Measurements from ENCODE around the gene RPS27L.

- TF ChIP-seq, protein P1, sequence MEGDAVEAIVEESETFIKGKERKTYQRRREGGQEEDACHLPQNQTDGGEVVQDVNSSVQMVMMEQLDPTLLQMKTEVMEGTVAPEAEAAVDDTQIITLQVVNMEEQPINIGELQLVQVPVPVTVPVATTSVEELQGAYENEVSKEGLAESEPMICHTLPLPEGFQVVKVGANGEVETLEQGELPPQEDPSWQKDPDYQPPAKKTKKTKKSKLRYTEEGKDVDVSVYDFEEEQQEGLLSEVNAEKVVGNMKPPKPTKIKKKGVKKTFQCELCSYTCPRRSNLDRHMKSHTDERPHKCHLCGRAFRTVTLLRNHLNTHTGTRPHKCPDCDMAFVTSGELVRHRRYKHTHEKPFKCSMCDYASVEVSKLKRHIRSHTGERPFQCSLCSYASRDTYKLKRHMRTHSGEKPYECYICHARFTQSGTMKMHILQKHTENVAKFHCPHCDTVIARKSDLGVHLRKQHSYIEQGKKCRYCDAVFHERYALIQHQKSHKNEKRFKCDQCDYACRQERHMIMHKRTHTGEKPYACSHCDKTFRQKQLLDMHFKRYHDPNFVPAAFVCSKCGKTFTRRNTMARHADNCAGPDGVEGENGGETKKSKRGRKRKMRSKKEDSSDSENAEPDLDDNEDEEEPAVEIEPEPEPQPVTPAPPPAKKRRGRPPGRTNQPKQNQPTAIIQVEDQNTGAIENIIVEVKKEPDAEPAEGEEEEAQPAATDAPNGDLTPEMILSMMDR (IDR thresholded peaks at IDR 0.05; ENCODE audit: poor library complexity): no peak
- no peak for TF ChIP-seq EZH2 (IDR thresholded peaks at IDR 0.05; ENCODE audit: borderline replicate concordance)
These were observed 47.8 kb downstream of the RPS27L start for GRCh38 chr15:63109498-63109897.
